SK-N-SH (cell line): Measurements from ENCODE around the gene IL2RA. TPM values are rescaled to one million over a fixed set of nuclear protein-coding genes. Genes with fewer than 3 reads are reported as not detected.

Experiments used
- CTCF ChIA-PET: fragments of 300-600, 350-600 bp; formaldehyde crosslinking; extraction: SDS; loops from one replicate; lab custom pipeline; 2021; lab: Yijun Ruan, JAX
- POLR2A ChIA-PET: fragments of 350-600 bp; sonication (Branson Sonifier 250); formaldehyde crosslinking; extraction: SDS; loops from one replicate; lab custom pipeline; 2020; ENCODE audit warnings: antibody characterized with exemption, inconsistent platforms; lab: Yijun Ruan, JAX
- DNase-seq: peaks from one replicate; pipeline ENCODE4 v3.0.0; 2012
- H2AFZ ChIP-seq: fragments of 200-600 bp; sonication (generic); 2 replicates; pipeline ENCODE4 v1.8.1; 2016; ENCODE audit warnings: antibody characterized with exemption, mild to moderate bottlenecking, low read depth
- H3F3A ChIP-seq: fragments of 200-600 bp; sonication (generic); replicated peaks from 2 replicates; pipeline ENCODE3; 2016; ENCODE audit warnings: antibody characterized with exemption, mild to moderate bottlenecking; ENCODE audit not compliant: insufficient read depth
- H3K27ac ChIP-seq, 2 experiments: fragments of 200-500 bp in 1 of 2; fragments of 200-600 bp in 1 of 2; sonication (Bioruptor generic) in 1 of 2; sonication (generic), shearing (Covaris generic) in 1 of 2; 2 replicates each; pipeline versions ENCODE4 v1.5.1 to v1.6.1; 2014 to 2016; ENCODE audit warnings: low read depth in 2 of 2, inconsistent platforms in 1 of 2, low read length in 1 of 2, mild to moderate bottlenecking in 1 of 2, mixed read lengths in 1 of 2
- H3K27me3 ChIP-seq: fragments of 200-600 bp; sonication (generic), shearing (Covaris generic); 2 replicates; pipeline ENCODE4 v1.6.1; 2016; ENCODE audit warnings: mixed run types; ENCODE audit not compliant: insufficient read depth
- H3K36me3 ChIP-seq, 2 experiments: fragments of 200-500 bp in 1 of 2; fragments of 200-600 bp in 1 of 2; sonication (Bioruptor generic) in 1 of 2; sonication (generic) in 1 of 2; replicated peaks in 1 of 2; 2 replicates each; pipeline versions ENCODE3 to v1.5.1; 2014 to 2016; ENCODE audit warnings: low read length in 1 of 2, mild to moderate bottlenecking in 1 of 2; ENCODE audit not compliant: insufficient read depth in 2 of 2, control insufficient read depth in 1 of 2
- H3K4me1 ChIP-seq, 2 experiments: fragments of 200-500 bp in 1 of 2; fragments of 200-600 bp in 1 of 2; sonication (Bioruptor generic) in 1 of 2; sonication (generic), shearing (Covaris generic) in 1 of 2; 2 replicates each; pipeline versions ENCODE4 v1.5.1 to v1.6.1; 2014 to 2016; ENCODE audit warnings: low read depth in 1 of 2, low read length in 1 of 2, mixed run types in 1 of 2; ENCODE audit not compliant: insufficient read depth in 2 of 2, control insufficient read depth in 1 of 2
- H3K4me2 ChIP-seq: fragments of 200-600 bp; sonication (generic), shearing (Covaris generic); 2 replicates; pipeline ENCODE4 v1.6.1; 2017; ENCODE audit warnings: mixed run types
- H3K4me3 ChIP-seq, 2 experiments: fragments of 200-500 bp in 1 of 2; fragments of 200-600 bp in 1 of 2; sonication (Bioruptor generic) in 1 of 2; sonication (generic), shearing (Covaris generic) in 1 of 2; 2 replicates each; pipeline versions ENCODE4 v1.5.1 to v1.8.1; 2014 to 2016; ENCODE audit warnings: low read depth in 2 of 2, inconsistent platforms in 1 of 2, low read length in 1 of 2, mild to moderate bottlenecking in 1 of 2, mixed read lengths in 1 of 2, moderate library complexity in 1 of 2
- H3K79me2 ChIP-seq: fragments of 200-600 bp; sonication (generic); 2 replicates; pipeline ENCODE4 v1.8.1; 2017; ENCODE audit warnings: mild to moderate bottlenecking; ENCODE audit not compliant: insufficient read depth
- H3K9ac ChIP-seq: fragments of 200-600 bp; sonication (generic); 2 replicates; pipeline ENCODE4 v1.6.1; 2017; ENCODE audit warnings: mixed run types
- H3K9me2 ChIP-seq: fragments of 200-600 bp; sonication (generic); 2 replicates; pipeline ENCODE4 v1.6.1; 2017; ENCODE audit warnings: mixed run types
- H3K9me3 ChIP-seq: fragments of 200-600 bp; sonication (generic); 2 replicates; pipeline ENCODE4 v1.6.1; 2017; ENCODE audit warnings: mixed run types, mild to moderate bottlenecking, moderate library complexity
- H4K20me1 ChIP-seq: fragments of 200-600 bp; sonication (generic); 2 replicates; pipeline ENCODE4 v1.6.1; 2017; ENCODE audit warnings: mild to moderate bottlenecking, mixed run types; ENCODE audit not compliant: insufficient read depth
- CHD2 ChIP-seq: fragments of 150-350 bp; IDR thresholded peaks from 2 replicates; pipeline ENCODE4 v1.6.1; 2018; ENCODE audit warnings: low read length; ENCODE audit not compliant: partially characterized antibody
- FOXJ3 ChIP-seq: sonication (generic); formaldehyde crosslinking; IDR thresholded peaks from 2 replicates; pipeline ENCODE4 v1.5.1; 2020; ENCODE audit warnings: mild to moderate bottlenecking, missing genetic modification reagents
- GABPA ChIP-seq: IDR thresholded peaks from 2 replicates; pipeline ENCODE4 v1.4.0; 2012; ENCODE audit warnings: low read depth, mild to moderate bottlenecking
- IRF3 ChIP-seq: fragments of 150-350 bp; IDR thresholded peaks from 2 replicates; pipeline ENCODE4 v1.6.1; 2016; ENCODE audit warnings: mild to moderate bottlenecking, low read depth, low read length
- JUND ChIP-seq: IDR thresholded peaks from 2 replicates; pipeline ENCODE4 v1.4.0; 2012
- MEF2A ChIP-seq: IDR thresholded peaks from 2 replicates; pipeline ENCODE4 v1.4.0; 2012; ENCODE audit warnings: low read depth, borderline replicate concordance
- NFIC ChIP-seq: IDR thresholded peaks from 2 replicates; pipeline ENCODE4 v1.4.0; 2012; ENCODE audit warnings: borderline replicate concordance
- RAD21 ChIP-seq: IDR thresholded peaks from 2 replicates; pipeline ENCODE4 v1.6.1; 2012; ENCODE audit warnings: mild to moderate bottlenecking, low read length
- RCOR1 ChIP-seq: fragments of 150-350 bp; IDR thresholded peaks from 2 replicates; pipeline ENCODE4 v1.6.1; 2017; ENCODE audit warnings: antibody characterized with exemption, low read length
- RFX5 ChIP-seq: IDR thresholded peaks from 2 replicates; pipeline ENCODE4 v1.6.1; 2012; ENCODE audit warnings: mild to moderate bottlenecking, improper control_type of control experiment, low read length
- TAF1 ChIP-seq: IDR thresholded peaks from 2 replicates; pipeline ENCODE4 v1.6.1; 2012; ENCODE audit warnings: low read depth, mild to moderate bottlenecking, low read length, moderate library complexity, borderline replicate concordance
- TCF12 ChIP-seq: IDR thresholded peaks from 2 replicates; pipeline ENCODE4 v1.4.0; 2012
- USF2 ChIP-seq: fragments of 150-350 bp; IDR thresholded peaks from 2 replicates; pipeline ENCODE4 v1.6.1; 2017; ENCODE audit warnings: antibody characterized with exemption, low read length, low read depth, borderline replicate concordance
- YY1 ChIP-seq: IDR thresholded peaks from 2 replicates; pipeline ENCODE4 v1.4.0; 2012; ENCODE audit warnings: low read depth, mild to moderate bottlenecking
- WGBS: methylation state at CpG from one replicate; pipeline ENCODE4 v1.1.6; 2017; ENCODE audit warnings: low lambda C conversion rate; 5-methylcytosine and 5-hydroxymethylcytosine counted together
- polyA plus RNA-seq, 3 experiments: library from polyadenylated mRNA; depleted of rRNA; stranded (reverse); fragments of >200 nt; gene quantifications; 2 replicates each; pipeline ENCODE4 v1.2.3, GENCODE V29; 2012
- TF ChIP-seq, protein P1 (sequence below): IDR thresholded peaks from 2 replicates; pipeline ENCODE4 v1.4.0; 2012; ENCODE audit warnings: low read depth
- TF ChIP-seq, protein P2 (sequence below): IDR thresholded peaks from 2 replicates; pipeline ENCODE4 v1.4.0; 2012; ENCODE audit warnings: low read depth, borderline replicate concordance
- TF ChIP-seq, protein P3 (sequence below): IDR thresholded peaks from 2 replicates; pipeline ENCODE4; 2012
- TF ChIP-seq, protein P4 (sequence below): IDR thresholded peaks from 2 replicates; pipeline ENCODE4 v1.6.1; 2012; ENCODE audit warnings: mild to moderate bottlenecking, low read depth, low read length, moderate library complexity

Gene IL2RA
- polyA plus RNA-seq, 1 of the 3 experiments (the other 2 are of a cell fraction): not detected

DNA sequence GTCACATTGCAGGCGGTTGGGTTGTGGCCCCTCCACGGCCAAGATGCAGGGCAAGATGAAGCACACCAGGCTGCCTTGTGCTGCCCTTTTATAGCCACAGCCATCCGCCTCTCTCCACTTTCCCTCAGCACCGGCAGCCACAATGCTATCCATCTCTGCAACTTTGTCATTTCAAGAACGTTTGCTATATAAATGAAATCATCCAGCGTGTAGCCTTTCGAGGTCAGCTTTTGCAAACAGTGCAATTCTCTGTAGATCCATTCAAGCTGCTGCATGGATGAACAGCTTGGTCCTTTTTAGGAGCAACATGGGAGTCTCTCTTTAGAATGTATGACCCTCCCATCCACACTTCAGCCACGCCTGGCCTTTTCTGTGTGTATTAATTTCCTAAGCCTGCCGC lies 78.4 kb downstream of the IL2RA start:
- H3K4me1 ChIP-seq: no peaks in the 10 kb centered on the region
- H3F3A ChIP-seq: peaks cover 9% of the 10 kb centered on the region
- H4K20me1 ChIP-seq: no peaks in the 10 kb centered on the region
- TF ChIP-seq, protein P1, sequence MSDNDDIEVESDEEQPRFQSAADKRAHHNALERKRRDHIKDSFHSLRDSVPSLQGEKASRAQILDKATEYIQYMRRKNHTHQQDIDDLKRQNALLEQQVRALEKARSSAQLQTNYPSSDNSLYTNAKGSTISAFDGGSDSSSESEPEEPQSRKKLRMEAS: no peak
- TF ChIP-seq IRF3: no peak
- no peak for TF ChIP-seq YY1
- TF ChIP-seq TAF1: no peak
- no peak for TF ChIP-seq MEF2A
- TF ChIP-seq NFIC: no peak
- no peak for TF ChIP-seq TCF12
- TF ChIP-seq RCOR1: no peak
- TF ChIP-seq, protein P2, sequence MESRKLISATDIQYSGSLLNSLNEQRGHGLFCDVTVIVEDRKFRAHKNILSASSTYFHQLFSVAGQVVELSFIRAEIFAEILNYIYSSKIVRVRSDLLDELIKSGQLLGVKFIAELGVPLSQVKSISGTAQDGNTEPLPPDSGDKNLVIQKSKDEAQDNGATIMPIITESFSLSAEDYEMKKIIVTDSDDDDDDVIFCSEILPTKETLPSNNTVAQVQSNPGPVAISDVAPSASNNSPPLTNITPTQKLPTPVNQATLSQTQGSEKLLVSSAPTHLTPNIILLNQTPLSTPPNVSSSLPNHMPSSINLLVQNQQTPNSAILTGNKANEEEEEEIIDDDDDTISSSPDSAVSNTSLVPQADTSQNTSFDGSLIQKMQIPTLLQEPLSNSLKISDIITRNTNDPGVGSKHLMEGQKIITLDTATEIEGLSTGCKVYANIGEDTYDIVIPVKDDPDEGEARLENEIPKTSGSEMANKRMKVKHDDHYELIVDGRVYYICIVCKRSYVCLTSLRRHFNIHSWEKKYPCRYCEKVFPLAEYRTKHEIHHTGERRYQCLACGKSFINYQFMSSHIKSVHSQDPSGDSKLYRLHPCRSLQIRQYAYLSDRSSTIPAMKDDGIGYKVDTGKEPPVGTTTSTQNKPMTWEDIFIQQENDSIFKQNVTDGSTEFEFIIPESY: no peak
- no peak for TF ChIP-seq CHD2
- TF ChIP-seq, protein P3, sequence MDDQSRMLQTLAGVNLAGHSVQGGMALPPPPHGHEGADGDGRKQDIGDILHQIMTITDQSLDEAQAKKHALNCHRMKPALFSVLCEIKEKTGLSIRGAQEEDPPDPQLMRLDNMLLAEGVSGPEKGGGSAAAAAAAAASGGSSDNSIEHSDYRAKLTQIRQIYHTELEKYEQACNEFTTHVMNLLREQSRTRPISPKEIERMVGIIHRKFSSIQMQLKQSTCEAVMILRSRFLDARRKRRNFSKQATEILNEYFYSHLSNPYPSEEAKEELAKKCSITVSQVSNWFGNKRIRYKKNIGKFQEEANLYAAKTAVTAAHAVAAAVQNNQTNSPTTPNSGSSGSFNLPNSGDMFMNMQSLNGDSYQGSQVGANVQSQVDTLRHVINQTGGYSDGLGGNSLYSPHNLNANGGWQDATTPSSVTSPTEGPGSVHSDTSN: no peak
- TF ChIP-seq USF2: no peak
- TF ChIP-seq, protein P4, sequence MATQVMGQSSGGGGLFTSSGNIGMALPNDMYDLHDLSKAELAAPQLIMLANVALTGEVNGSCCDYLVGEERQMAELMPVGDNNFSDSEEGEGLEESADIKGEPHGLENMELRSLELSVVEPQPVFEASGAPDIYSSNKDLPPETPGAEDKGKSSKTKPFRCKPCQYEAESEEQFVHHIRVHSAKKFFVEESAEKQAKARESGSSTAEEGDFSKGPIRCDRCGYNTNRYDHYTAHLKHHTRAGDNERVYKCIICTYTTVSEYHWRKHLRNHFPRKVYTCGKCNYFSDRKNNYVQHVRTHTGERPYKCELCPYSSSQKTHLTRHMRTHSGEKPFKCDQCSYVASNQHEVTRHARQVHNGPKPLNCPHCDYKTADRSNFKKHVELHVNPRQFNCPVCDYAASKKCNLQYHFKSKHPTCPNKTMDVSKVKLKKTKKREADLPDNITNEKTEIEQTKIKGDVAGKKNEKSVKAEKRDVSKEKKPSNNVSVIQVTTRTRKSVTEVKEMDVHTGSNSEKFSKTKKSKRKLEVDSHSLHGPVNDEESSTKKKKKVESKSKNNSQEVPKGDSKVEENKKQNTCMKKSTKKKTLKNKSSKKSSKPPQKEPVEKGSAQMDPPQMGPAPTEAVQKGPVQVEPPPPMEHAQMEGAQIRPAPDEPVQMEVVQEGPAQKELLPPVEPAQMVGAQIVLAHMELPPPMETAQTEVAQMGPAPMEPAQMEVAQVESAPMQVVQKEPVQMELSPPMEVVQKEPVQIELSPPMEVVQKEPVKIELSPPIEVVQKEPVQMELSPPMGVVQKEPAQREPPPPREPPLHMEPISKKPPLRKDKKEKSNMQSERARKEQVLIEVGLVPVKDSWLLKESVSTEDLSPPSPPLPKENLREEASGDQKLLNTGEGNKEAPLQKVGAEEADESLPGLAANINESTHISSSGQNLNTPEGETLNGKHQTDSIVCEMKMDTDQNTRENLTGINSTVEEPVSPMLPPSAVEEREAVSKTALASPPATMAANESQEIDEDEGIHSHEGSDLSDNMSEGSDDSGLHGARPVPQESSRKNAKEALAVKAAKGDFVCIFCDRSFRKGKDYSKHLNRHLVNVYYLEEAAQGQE: no peak
- no peak for TF ChIP-seq GABPA
- no peak for TF ChIP-seq RFX5
- TF ChIP-seq RAD21: no peak
- no peak for TF ChIP-seq JUND
- no peak for TF ChIP-seq FOXJ3 (CRISPR knock-in tag)
- H3K4me2 ChIP-seq: no peak overlapping the region
- no peak for DNase-seq
- no peaks in the 10 kb centered on the region for H3K9me2 ChIP-seq
- ChIA-PET CTCF (interaction anchor here (1.4 kb wide), 1 partner anchor 30 kb away, joined by 4 read pairs; no protein-coding TSS in a partner anchor), POLR2A (no interaction called here)
- no peak overlapping the region for H3K27ac ChIP-seq
- 48% methylated on average over 9 of the region's 9 CpGs for WGBS
- no peaks in the 10 kb centered on the region for H3K36me3 ChIP-seq
- no peaks in the 10 kb centered on the region; the same call in 1 of the 2 replicates for H3K9me3 ChIP-seq
- no peak overlapping the region for H3K4me3 ChIP-seq
- no peaks in the 10 kb centered on the region for H3K79me2 ChIP-seq
- H3K27me3 ChIP-seq: peaks cover 19% of the 10 kb centered on the region; the same call in 1 of the 2 replicates
- no peak overlapping the region for H2AFZ ChIP-seq
- H3K9ac ChIP-seq: no peak overlapping the region
